GM21786 (cell line): ENCODE measurements around the gene C1orf21.
A peak's percentile ranks its signal among the peaks of the same experiment; 100 is the strongest.

Source experiments
- ATAC-seq: cut with Tn5 transposase; IDR thresholded peaks from one replicate; pipeline ENCODE4 v1.9.1; 2021; ENCODE audit not compliant: unreplicated experiment

The C1orf21 gene

DNA sequence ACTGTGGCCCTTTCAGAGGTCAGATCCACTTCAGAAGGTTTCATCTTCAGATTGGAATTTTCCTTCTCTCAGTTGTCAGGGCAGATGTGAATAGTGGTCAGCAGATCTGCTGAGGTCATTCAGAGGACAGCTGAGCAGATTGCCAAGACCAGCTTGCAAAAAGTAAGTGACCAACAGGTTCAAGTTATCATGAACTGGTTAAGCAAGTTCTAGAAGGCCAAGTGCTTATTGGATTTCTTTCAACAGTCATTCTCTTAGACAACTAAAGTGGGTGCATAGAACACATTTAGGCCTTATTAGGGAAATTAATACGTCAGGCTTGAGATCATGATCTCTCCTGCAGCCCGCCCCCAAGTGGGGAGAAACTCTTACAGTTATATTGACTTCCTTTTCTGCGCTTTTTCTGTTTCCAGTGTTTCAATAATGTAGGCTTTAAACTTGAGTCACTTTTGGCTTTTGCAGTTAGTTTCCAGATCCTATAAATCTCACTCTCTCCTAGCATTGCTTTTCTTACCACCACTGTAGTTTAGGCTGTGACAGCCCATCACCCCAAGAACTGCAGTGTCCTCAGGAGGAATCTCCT, 96.4 kb downstream of the C1orf21 start:
- ATAC-seq, result no peak

DNA sequence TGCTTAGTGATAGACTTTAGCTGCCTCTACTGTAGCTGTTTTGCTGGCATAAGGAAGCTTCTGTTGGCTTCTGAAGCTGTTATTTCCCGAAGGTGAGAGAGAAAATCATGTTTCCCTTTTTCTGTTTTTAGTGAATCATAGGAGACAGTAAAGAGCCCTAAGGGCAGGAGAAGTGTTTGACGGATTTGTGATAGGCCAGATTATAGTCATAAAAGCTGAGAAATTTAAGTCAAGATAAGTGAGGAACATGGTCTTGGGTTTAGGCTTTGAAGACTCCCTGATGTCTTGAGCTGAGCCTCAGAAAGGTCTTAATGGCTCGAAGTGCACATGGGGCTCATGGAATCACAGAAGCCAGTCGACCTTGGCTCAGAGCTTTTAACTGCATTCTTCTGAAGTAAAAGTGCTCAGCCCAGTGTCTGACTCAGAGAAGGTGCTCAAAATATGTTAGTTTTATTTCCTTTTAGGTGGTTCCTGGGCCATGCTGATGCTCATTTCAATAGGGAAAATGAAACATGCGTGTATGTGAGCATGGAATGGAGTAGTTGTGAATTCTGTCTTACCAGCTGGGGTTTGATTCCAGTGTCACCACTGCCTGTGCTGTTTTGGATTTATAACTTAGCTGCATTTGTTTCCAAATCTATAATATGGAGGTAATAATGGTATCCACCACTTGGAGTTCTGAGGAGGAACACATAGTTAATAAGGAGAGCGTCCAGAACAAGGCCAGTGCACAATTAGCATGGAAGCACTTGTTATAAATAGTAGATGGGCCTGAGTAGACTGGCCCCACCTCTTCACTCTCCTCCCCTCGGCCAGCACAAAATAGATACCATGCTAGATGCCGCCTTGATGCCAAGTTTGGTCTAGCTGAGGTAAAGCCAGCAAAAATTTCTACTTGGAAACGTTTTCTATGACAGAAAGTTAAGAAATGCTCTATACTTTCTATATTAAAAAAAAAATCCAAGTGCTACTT, 99.2 kb downstream of the C1orf21 start:
- no peak for ATAC-seq

GRCh38 chr1:184486761-184487445, 100.1 kb downstream of the C1orf21 start:
- ATAC-seq, result no peak

GRCh38 chr1:184487531-184488193, 100.8 kb downstream of the C1orf21 start:
- ATAC-seq, result no peak

DNA sequence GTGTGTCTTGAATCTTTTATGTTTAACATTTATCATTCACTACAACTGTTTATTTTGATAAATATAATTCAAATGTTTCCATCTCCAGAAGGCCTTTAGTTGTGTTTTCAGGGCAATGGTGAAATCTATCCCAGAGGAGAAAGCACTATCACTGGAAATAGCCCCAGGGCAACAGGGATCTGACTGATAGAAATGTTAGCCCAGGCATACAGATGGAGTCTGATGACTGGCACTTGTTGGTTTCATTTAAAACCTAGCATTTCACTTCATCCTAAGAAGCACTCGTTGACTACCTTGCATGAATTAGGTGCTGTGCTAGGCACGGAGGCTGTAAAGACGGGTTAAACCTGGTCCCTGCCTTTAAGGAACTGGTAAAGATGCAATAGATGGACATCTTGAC, 103.1 kb downstream of the C1orf21 start:
- ATAC-seq, result no peak

DNA sequence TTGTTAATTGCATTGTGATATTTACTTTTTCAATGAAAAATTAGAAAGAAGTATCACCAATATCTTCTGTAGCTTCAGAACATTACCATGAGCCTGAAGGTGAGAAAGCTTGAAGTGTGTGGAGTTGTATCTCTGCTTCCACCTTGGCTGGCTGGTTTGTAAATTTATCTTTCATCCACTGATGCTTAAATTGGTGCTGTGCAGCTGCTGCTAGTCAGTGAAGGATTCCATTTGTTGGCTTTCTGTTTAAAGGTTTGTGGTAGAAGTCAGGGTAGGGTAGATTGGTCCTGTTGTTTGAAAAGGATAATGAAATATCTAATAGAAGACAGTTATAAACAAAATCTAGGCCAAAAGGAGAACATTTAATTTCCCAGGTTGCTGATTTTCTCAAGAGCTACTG, 105.7 kb downstream of the C1orf21 start:
- ATAC-seq, result no peak

DNA sequence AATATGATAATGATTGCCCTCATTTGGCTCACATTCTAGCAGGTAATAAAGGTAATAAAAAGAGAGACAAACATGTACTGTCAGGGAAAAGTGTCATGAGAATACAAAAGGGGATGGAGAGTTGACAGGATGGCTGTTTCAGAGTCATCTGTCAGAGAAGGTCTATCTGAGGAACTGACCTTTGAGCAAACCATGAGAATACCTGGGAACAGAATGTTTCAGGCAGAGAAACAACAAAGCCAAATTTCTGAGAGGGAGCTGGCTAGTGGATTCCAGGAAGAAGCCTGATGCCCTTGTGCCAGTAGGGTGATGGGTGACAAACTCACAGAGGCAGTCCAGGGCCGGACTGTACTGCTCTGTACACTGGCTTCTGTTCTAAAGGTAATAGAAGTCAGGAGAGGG, 107.2 kb downstream of the C1orf21 start:
- no peak for ATAC-seq

DNA sequence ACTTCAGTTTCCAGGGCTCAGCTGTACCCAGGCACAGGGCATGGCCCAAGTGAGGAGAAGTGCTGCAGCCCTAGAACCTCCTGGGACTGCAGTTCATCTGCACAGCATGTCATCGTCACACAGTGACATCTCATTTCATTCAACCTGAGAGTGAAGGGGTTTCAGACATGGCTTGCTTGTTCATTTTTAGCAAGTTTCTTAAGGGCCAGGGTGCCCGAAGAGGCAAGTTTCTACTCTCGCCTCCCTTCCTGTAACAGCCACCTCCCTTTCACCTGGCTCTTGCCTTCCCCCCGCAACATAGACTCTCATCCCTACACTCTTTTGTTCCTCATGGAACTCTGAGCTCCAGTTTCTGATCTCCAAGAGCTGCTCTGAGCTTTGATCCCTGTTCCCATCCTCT, 108.1 kb downstream of the C1orf21 start:
- ATAC-seq, result peak; percentile 84

- ATAC-seq, result no peak
Measured at GRCh38 chr1:184497959-184498723, 111.3 kb downstream of the C1orf21 start.

- no peak for ATAC-seq
Measured at GRCh38 chr1:184499616-184500015, 112.8 kb downstream of the C1orf21 start.

GRCh38 chr1:184502161-184502560, 115.3 kb downstream of the C1orf21 start:
- no peak for ATAC-seq

DNA sequence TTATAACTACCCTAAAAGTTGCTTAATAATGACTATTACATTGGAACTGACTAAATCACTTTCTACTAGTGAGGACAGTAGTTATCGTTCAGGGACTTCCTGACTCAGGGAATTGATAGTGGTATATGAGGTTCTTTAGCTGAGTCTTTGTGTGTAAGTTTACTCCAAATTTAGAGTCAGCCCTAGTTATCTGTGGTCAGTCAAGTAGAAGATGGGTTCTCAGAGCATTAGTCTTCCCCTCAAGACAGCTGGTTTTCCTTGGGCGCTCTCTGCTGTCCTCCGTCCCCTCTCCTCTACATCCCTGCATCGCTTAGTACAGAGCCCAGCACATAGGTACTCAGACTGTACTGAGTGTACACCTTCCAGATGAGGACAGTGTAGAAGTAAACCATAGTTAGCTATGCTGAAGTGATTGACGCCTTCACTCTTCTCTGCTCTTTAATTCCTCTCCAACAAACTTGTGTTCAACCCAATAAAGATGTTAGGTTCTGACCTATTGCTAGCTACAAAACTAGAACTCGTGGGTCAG, 116.5 kb downstream of the C1orf21 start:
- ATAC-seq, result no peak

DNA sequence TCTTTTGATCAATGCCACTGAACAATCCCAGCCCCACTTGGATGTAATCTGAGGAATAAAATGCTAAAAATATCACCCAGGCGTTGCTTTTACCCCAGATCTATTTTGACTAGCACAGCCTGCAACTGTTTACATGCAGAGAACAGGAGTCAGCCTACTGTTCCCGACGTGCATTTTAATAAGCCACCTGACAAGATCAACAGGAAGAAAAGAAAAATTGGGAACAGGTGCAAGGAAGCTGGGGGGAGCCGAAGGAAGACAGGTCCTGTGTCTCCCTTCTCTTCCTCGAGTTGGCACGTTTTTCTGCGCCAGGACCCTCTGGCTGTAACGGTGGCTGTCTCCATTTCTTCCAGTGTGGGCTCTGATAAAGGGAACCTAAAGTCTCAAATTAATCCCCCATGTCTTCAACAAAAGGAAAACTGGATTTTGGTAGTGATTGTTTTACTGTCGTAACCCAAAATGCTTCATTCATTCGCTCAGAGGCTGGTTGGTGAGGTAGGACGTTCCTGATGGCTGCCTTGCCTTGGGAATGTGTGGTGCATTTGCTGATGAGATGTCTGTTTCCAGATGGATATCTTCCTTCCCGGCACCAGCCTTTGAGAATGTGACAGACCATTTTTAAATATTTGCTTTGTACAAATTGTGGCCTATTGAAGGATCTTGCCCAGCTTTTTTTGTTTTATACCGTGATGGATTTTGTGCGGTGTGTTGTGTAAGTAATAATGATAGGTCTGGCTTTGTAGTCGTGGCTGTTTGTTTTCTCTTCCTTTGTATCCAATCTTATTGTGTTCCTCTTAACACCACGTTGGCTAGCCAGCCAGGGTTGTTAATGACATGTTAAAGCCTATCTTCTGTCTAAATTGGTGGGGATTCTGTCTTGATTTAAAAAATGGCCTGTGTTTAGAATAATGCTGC, 117.5 kb downstream of the C1orf21 start:
- no peak for ATAC-seq

DNA sequence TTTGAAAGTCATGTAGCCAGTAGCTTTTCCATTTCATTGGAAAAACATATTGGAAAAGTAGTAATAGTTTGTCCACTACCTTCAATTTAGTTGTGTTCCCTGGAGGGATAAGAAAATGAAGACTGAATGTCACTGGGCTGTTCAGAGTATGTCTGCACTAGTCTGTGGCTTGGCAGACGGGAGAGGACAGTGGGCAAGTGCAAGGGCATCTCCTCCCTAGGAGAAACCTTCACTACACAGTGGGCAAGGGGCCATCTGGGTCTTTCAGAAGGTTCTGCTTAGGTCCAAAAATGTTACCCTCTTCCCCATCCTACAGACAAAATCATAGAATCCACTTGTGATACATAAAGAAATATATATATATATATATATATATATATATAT, 118.1 kb downstream of the C1orf21 start:
- no peak for ATAC-seq

GRCh38 chr1:184506481-184506880, 119.7 kb downstream of the C1orf21 start:
- ATAC-seq, result no peak

- ATAC-seq, result no peak
Measured at GRCh38 chr1:184507165-184507564, 120.3 kb downstream of the C1orf21 start.

- no peak for ATAC-seq
Measured at GRCh38 chr1:184507604-184508280, 120.9 kb downstream of the C1orf21 start.

DNA sequence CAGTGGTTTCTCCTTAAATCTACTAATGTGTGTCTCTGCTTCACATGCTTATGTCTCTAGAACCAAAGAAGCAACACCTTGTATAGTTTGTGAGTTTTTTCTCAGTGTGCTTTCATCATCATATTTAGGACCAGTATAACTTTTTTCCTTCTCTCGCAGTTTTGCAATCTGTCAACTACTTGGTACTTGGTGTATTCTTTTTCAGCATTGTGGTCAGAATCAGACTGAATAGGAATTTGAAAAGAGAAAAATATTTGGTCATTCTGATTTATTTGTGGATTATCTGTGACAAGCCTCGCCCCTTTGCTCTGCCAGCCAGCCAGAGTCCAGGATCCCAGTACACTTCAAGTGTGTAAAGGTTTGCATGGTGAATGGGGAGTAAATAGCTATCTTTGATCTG, 122.3 kb downstream of the C1orf21 start:
- no peak for ATAC-seq

GRCh38 chr1:184510110-184510509, 123.3 kb downstream of the C1orf21 start:
- no peak for ATAC-seq
